HepG2 (cell line): ENCODE data around the gene AK8. TPM values are rescaled to one million over a fixed set of nuclear protein-coding genes. Genes with fewer than 3 reads are reported as not detected.

Experiments
- ATAC-seq: fragments of 200-7000 bp; cut with Tn5 transposase; 3 replicates; pipeline ENCODE4 v1.9.1; 2020; ENCODE audit warnings: mild to moderate bottlenecking, moderate library complexity
- BruUV-seq: library from RNA; stranded (reverse); fragments of 400-500 nt; replicated peaks from 2 replicates; lab custom pipeline; 2021; lab: Mats Ljungman, UMichigan
- CTCF ChIA-PET: fragments of 300-600 bp; formaldehyde crosslinking; extraction: SDS; loops from one replicate; lab custom pipeline; 2021; ENCODE audit warnings: low total read pairs, inconsistent platforms, low intra/inter-chr PET ratio; lab: Yijun Ruan, JAX
- POLR2A ChIA-PET: fragments of 350-600 bp; sonication (Branson Sonifier 250); formaldehyde crosslinking; loops from one replicate; lab custom pipeline; 2020; ENCODE audit warnings: antibody characterized with exemption, inconsistent platforms; lab: Yijun Ruan, JAX
- DNase-seq: peaks from one replicate; pipeline ENCODE4 v3.0.0-alpha.2; 2015; ENCODE audit warnings: low spot score
- FAIRE-seq: peaks from 3 replicates; lab custom pipeline; 2011; peaks lifted over from hg19 to GRCh38; lab: Jason Lieb, UNC
- H2AFZ ChIP-seq: one replicate; pipeline ENCODE4 v1.6.1; 2011; ENCODE audit warnings: low read length, inconsistent platforms
- H3K27ac ChIP-seq: fragments of 300-600 bp; 3 replicates; pipeline ENCODE4 v1.8.0; 2011; ENCODE audit warnings: mixed run types, mild to moderate bottlenecking, mixed read lengths, low read length, inconsistent platforms; ENCODE audit not compliant: insufficient read depth; ENCODE audit errors: extremely low read length
- H3K27me3 ChIP-seq, 2 experiments: fragments of 200-600 bp in 1 of 2; 2 replicates in 1 of 2; 3 replicates in 1 of 2; pipeline versions ENCODE4 v1.6.0 to v1.8.0; 2011; ENCODE audit warnings: low read length in 2 of 2, mild to moderate bottlenecking in 2 of 2, moderate library complexity in 2 of 2, inconsistent platforms in 1 of 2; ENCODE audit not compliant: insufficient read depth in 2 of 2, control insufficient read depth in 1 of 2
- H3K36me3 ChIP-seq, 2 experiments: fragments of 200-600 bp in 1 of 2; replicated peaks in 1 of 2; 2 replicates in 1 of 2; 3 replicates in 1 of 2; pipeline versions ENCODE4 v1.5.1 to v1.8.0; 2011; ENCODE audit warnings: low read length in 2 of 2, inconsistent platforms in 1 of 2; ENCODE audit not compliant: insufficient read depth in 2 of 2, control insufficient read depth in 1 of 2
- H3K4me1 ChIP-seq: 2 replicates; pipeline ENCODE4 v1.5.1; 2012; ENCODE audit warnings: low read length, inconsistent platforms; ENCODE audit not compliant: insufficient read depth
- H3K4me2 ChIP-seq: 2 replicates; pipeline ENCODE4 v1.6.0; 2011; ENCODE audit warnings: low read depth, low read length, inconsistent platforms
- H3K4me3 ChIP-seq, 3 experiments: fragments of 200-600 bp in 1 of 3; sonication (generic), shearing (Covaris generic) in 1 of 3; replicated peaks in 1 of 3; 2 replicates each; pipeline ENCODE4 v1.5.1; 2011 to 2016; ENCODE audit warnings: low read length in 3 of 3, inconsistent platforms in 2 of 3, low read depth in 2 of 3, mild to moderate bottlenecking in 2 of 3, control low read depth in 1 of 3, mixed read lengths in 1 of 3; ENCODE audit not compliant: insufficient read depth in 1 of 3
- H3K79me2 ChIP-seq: one replicate; pipeline ENCODE4 v1.6.1; 2011; ENCODE audit warnings: low read length, inconsistent platforms; ENCODE audit not compliant: insufficient read depth
- H3K9ac ChIP-seq: 2 replicates; pipeline ENCODE4 v1.6.0; 2011; ENCODE audit warnings: mild to moderate bottlenecking, low read depth, low read length, inconsistent platforms; ENCODE audit not compliant: insufficient read depth
- H3K9me3 ChIP-seq: 2 replicates; pipeline ENCODE4 v1.5.1; 2012; ENCODE audit warnings: mild to moderate bottlenecking, low read length
- H4K20me1 ChIP-seq: 2 replicates; pipeline ENCODE4 v1.6.0; 2011; ENCODE audit warnings: inconsistent platforms, mild to moderate bottlenecking, low read length, moderate library complexity; ENCODE audit not compliant: insufficient read depth
- CBX2 ChIP-seq, 2 experiments: fragments of 200-600 bp in 1 of 2; sonication (generic); formaldehyde crosslinking in 1 of 2; IDR thresholded peaks; 2 replicates each; pipeline versions ENCODE4 v1.7.0 to v1.8.1; 2018 to 2022; ENCODE audit warnings: low read depth in 2 of 2, low read length in 1 of 2, mild to moderate bottlenecking in 1 of 2, missing genetic modification reagents in 1 of 2
- FOXO4 ChIP-seq: sonication (generic); formaldehyde crosslinking; conservative IDR thresholded peaks from 2 replicates; pipeline ENCODE4 v1.8.1; 2023; ENCODE audit warnings: missing genetic modification reagents
- NFE2 ChIP-seq: sonication (generic); formaldehyde crosslinking; IDR thresholded peaks from 2 replicates; pipeline ENCODE4 v1.4.0; 2020; ENCODE audit warnings: missing genetic modification reagents
- NR3C1 ChIP-seq: sonication (generic); formaldehyde crosslinking; IDR thresholded peaks from 2 replicates; pipeline ENCODE4 v1.4.0; 2020; ENCODE audit warnings: missing genetic modification reagents
- PHF8 ChIP-seq: sonication (generic); formaldehyde crosslinking; IDR thresholded peaks from 2 replicates; pipeline ENCODE4 v1.5.0; 2020; ENCODE audit warnings: missing genetic modification reagents
- SMAD3 ChIP-seq: sonication (generic); formaldehyde crosslinking; IDR thresholded peaks from 2 replicates; pipeline ENCODE4 v1.4.0; 2020; ENCODE audit warnings: missing genetic modification reagents
- SOX6 ChIP-seq, 2 experiments: fragments of 450-650 bp in 1 of 2; sonication (generic) in 1 of 2; formaldehyde crosslinking in 1 of 2; IDR thresholded peaks; 2 replicates each; pipeline versions ENCODE4 v1.4.0 to v1.6.1; 2017 to 2020; ENCODE audit warnings: antibody characterized with exemption in 1 of 2, mild to moderate bottlenecking in 1 of 2, missing genetic modification reagents in 1 of 2
- TFAP4 ChIP-seq: sonication (generic); IDR thresholded peaks from 2 replicates; pipeline ENCODE4 v1.6.1; 2016; ENCODE audit warnings: low read depth, borderline replicate concordance
- ZNF276 ChIP-seq: sonication (generic); formaldehyde crosslinking; IDR thresholded peaks from 2 replicates; pipeline ENCODE4 v1.4.0; 2020; ENCODE audit warnings: mild to moderate bottlenecking, low read depth, missing genetic modification reagents
- ZNF331 ChIP-seq: sonication (generic); formaldehyde crosslinking; IDR thresholded peaks from 2 replicates; pipeline ENCODE4 v1.4.0; 2020; ENCODE audit warnings: missing genetic modification reagents
- ZNF737 ChIP-seq: sonication (generic); formaldehyde crosslinking; IDR thresholded peaks from 2 replicates; pipeline ENCODE4 v1.5.0; 2020; ENCODE audit warnings: missing genetic modification reagents, mild to moderate bottlenecking, borderline replicate concordance
- WGBS: methylation state at CpG from one replicate; pipeline ENCODE4 v1.1.6; 2017; ENCODE audit warnings: low lambda C conversion rate; 5-methylcytosine and 5-hydroxymethylcytosine counted together
- in situ Hi-C: cut with HindIII; loops from 2 replicates; pipeline ENCODE4 v1.10.0; 2017; ENCODE audit warnings: low pct_unique_long_range_greater_than_20kb; ENCODE audit not compliant: extremely low pct_ligation_motif_present
- intact Hi-C: fragments of 100-400 bp; cut with micrococcal nuclease; formaldehyde crosslinking; loops from one replicate; pipeline ENCODE4 v1.10.0; 2022; ENCODE audit not compliant: unreplicated experiment
- polyA plus RNA-seq, 8 experiments: library from polyadenylated mRNA; depleted of rRNA in 3 of 8; stranded (reverse) in 7 of 8; unstranded in 1 of 8; fragments of >200 nt; fragmentation: Illumina TruSeq in 4 of 8; extraction: Trizol in 4 of 8; gene quantifications; 2 replicates each; pipeline versions ENCODE4 v1.2.1 to v1.2.3, GENCODE V29; 2011 to 2016; ENCODE audit warnings: low read depth in 4 of 8, missing spikeins in 1 of 8, mixed read lengths in 1 of 8; ENCODE audit not compliant: insufficient read depth in 1 of 8
- total RNA-seq, 5 experiments: library from RNA; depleted of rRNA; stranded (reverse); fragments of >200 nt; fragmentation: Illumina TruSeq; extraction: Trizol; gene quantifications; 2 replicates each; pipeline ENCODE4 v1.2.3, GENCODE V29; 2016; ENCODE audit warnings: low read depth in 1 of 5
- TF ChIP-seq, protein P1 (sequence below): sonication (generic); formaldehyde crosslinking; IDR thresholded peaks from 2 replicates; pipeline ENCODE4 v1.5.1; 2020; ENCODE audit warnings: missing genetic modification reagents, mild to moderate bottlenecking, borderline replicate concordance
- TF ChIP-seq, protein P2 (sequence below): sonication (generic); formaldehyde crosslinking; conservative IDR thresholded peaks from 2 replicates; pipeline ENCODE4 v1.4.0; 2020; ENCODE audit warnings: missing genetic modification reagents
- TF ChIP-seq, protein P3 (sequence below): IDR thresholded peaks from 2 replicates; pipeline ENCODE4 v1.6.1; 2018; ENCODE audit warnings: missing genetic modification reagents

The AK8 gene
- total and polyA plus RNA-seq, 2 of the 13 experiments (the other 11 are each of a cell fraction or from before 2014, with no cell fraction given): 0.11 TPM; not detected in 1

DNA sequence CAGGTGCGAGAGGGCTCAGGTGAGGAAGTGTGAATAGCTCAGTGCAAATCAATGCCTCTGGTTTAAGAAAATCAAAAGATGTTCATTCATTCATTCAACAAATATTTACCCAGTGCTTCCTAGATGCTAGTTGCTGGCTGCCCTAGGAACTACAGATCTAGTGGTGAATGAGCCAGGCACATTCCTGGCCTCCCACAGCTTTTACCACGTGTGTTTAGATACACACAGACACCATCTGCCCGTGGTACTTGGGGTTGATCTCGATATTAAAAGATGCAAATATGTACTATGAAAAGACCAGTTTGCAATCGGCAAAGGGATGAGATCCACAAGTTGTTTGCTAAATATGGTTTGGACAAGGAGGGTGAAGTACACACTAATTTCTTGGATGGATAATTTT is 129.6 kb downstream of the AK8 start:
- BruUV-seq: no TSS peak
- H3K27ac ChIP-seq: no peak overlapping the region
- 0 out of 2 replicates have a peak, but pooled peaks cover 6% of the 10 kb centered on the region for H3K4me1 ChIP-seq
- no peaks in the 10 kb centered on the region for H3K79me2 ChIP-seq
- H3K4me3 ChIP-seq: no peak overlapping the region
- POLR2A ChIA-PET: no interaction called here
- CTCF ChIA-PET: no interaction called here
- intact Hi-C loops: no loop called here
- TF ChIP-seq SOX6 (IDR thresholded peaks at IDR 0.05) (no peak), SOX6 (CRISPR knock-in tag; IDR thresholded peaks at IDR 0.05) (no peak), PHF8 (CRISPR knock-in tag) (no peak), SMAD3 (CRISPR knock-in tag) (no peak), ZNF276 (CRISPR knock-in tag) (no peak), CBX2 (IDR thresholded peaks at IDR 0.05; ENCODE audit: low read depth, low read length) (no peak), CBX2 (CRISPR knock-in tag; IDR thresholded peaks at IDR 0.05; ENCODE audit: low read depth) (no peak), ZNF331 (no peak), TFAP4 (no peak), FOXO4 (CRISPR knock-in tag) (no peak), NR3C1 (CRISPR knock-in tag) (no peak), NFE2 (CRISPR knock-in tag) (no peak), ZNF737 (CRISPR knock-in tag) (no peak)
- TF ChIP-seq, protein P1, sequence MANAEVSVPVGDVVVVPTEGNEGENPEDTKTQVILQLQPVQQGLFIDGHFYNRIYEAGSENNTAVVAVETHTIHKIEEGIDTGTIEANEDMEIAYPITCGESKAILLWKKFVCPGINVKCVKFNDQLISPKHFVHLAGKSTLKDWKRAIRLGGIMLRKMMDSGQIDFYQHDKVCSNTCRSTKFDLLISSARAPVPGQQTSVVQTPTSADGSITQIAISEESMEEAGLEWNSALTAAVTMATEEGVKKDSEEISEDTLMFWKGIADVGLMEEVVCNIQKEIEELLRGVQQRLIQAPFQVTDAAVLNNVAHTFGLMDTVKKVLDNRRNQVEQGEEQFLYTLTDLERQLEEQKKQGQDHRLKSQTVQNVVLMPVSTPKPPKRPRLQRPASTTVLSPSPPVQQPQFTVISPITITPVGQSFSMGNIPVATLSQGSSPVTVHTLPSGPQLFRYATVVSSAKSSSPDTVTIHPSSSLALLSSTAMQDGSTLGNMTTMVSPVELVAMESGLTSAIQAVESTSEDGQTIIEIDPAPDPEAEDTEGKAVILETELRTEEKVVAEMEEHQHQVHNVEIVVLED (CRISPR knock-in tag): no peak
- TF ChIP-seq, protein P2, sequence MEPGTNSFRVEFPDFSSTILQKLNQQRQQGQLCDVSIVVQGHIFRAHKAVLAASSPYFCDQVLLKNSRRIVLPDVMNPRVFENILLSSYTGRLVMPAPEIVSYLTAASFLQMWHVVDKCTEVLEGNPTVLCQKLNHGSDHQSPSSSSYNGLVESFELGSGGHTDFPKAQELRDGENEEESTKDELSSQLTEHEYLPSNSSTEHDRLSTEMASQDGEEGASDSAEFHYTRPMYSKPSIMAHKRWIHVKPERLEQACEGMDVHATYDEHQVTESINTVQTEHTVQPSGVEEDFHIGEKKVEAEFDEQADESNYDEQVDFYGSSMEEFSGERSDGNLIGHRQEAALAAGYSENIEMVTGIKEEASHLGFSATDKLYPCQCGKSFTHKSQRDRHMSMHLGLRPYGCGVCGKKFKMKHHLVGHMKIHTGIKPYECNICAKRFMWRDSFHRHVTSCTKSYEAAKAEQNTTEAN (CRISPR knock-in tag): no peak
- TF ChIP-seq, protein P3, sequence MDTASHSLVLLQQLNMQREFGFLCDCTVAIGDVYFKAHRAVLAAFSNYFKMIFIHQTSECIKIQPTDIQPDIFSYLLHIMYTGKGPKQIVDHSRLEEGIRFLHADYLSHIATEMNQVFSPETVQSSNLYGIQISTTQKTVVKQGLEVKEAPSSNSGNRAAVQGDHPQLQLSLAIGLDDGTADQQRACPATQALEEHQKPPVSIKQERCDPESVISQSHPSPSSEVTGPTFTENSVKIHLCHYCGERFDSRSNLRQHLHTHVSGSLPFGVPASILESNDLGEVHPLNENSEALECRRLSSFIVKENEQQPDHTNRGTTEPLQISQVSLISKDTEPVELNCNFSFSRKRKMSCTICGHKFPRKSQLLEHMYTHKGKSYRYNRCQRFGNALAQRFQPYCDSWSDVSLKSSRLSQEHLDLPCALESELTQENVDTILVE: no peak
- H4K20me1 ChIP-seq: no peaks in the 10 kb centered on the region
- ATAC-seq (no peak), DNase-seq (no peak), FAIRE-seq (no peak)
- H3K9ac ChIP-seq: no peak overlapping the region
- in situ Hi-C loops: no loop called here
- WGBS: 28% methylated on average over 5 of the region's 5 CpGs
- peaks cover 0 to 32% of the 10 kb centered on the region in 2 experiments; a peak in 3 of 5 replicates for H3K27me3 ChIP-seq
- H3K36me3 ChIP-seq: no peaks in the 10 kb centered on the region
- no peak overlapping the region for H3K4me2 ChIP-seq
- no peaks in the 10 kb centered on the region for H3K9me3 ChIP-seq
- H2AFZ ChIP-seq: no peak overlapping the region
